Measurements from ENCODE around the gene BBX.

DNA sequence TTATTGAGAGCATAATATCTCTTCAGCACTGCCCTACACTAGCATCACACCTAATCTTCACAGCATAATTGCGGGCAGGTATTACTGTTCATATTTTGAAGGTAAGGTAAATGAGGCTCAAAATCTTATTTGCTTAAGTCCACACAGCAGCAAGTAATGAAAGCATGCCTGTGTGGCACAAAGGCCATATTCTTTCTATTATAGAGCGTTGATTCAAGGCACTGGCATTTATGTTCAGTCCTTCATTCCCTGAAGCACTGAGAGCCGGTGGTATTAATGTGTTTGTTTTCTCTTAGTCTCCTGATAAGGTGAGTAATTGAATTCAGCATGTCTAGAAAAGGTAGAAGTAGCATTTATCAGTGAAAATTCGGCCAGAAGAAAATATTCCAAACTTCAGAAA is 231.2 kb downstream of the BBX start:
- no peak for TF ChIP-seq EZH2phosphoT487 (IDR thresholded peaks at IDR 0.05; ENCODE audit: borderline replicate concordance, low read length)
- TF ChIP-seq, protein P1, sequence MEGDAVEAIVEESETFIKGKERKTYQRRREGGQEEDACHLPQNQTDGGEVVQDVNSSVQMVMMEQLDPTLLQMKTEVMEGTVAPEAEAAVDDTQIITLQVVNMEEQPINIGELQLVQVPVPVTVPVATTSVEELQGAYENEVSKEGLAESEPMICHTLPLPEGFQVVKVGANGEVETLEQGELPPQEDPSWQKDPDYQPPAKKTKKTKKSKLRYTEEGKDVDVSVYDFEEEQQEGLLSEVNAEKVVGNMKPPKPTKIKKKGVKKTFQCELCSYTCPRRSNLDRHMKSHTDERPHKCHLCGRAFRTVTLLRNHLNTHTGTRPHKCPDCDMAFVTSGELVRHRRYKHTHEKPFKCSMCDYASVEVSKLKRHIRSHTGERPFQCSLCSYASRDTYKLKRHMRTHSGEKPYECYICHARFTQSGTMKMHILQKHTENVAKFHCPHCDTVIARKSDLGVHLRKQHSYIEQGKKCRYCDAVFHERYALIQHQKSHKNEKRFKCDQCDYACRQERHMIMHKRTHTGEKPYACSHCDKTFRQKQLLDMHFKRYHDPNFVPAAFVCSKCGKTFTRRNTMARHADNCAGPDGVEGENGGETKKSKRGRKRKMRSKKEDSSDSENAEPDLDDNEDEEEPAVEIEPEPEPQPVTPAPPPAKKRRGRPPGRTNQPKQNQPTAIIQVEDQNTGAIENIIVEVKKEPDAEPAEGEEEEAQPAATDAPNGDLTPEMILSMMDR (conservative IDR thresholded peaks at IDR 0.05; ENCODE audit: low read depth, low read length) = no peak
- TF ChIP-seq EZH2 (IDR thresholded peaks at IDR 0.05; ENCODE audit: low read length, unreplicated experiment) = no peak
